ENCODE measurements around the gene SOX5.
"Not testable (repeated sequence)": the region's sequence is repeated elsewhere in the genome, so short reads cannot be mapped to it uniquely, and the experiment has no call there.

Gene SOX5

DNA sequence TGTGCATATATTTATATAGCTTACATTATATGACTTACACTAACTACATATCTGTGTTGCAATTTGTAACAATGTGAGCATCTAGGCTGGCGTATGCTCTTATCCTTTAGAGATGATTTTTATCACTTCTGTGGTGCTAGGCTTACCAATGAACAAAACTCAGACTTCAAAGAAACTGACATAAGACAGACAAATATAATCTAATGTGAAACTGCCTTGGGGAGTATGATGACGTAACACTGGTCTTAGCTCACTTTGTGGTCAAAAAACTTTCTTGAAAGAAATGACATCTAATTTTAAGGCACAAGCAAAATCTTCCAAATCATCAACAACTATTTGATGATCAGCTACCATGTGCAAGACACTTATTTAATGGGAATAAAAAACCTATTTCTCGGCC lies 50.0 kb downstream of the SOX5 start:
- peak; percentile 9 to 31 for DNase-seq

- DNase-seq: no peak
Observed at GRCh38 chr12:23898121-23898520, 51.3 kb downstream of the SOX5 start.

- DNase-seq: no peak
Observed at GRCh38 chr12:23895792-23896218, 53.7 kb downstream of the SOX5 start.

- no peak for DNase-seq
Observed at GRCh38 chr12:23893611-23894010, 55.9 kb downstream of the SOX5 start.

GRCh38 chr12:23891115-23891514 lies 58.4 kb downstream of the SOX5 start:
- no peak for DNase-seq

GRCh38 chr12:23889069-23889440 lies 60.4 kb downstream of the SOX5 start:
- DNase-seq: no peak

DNA sequence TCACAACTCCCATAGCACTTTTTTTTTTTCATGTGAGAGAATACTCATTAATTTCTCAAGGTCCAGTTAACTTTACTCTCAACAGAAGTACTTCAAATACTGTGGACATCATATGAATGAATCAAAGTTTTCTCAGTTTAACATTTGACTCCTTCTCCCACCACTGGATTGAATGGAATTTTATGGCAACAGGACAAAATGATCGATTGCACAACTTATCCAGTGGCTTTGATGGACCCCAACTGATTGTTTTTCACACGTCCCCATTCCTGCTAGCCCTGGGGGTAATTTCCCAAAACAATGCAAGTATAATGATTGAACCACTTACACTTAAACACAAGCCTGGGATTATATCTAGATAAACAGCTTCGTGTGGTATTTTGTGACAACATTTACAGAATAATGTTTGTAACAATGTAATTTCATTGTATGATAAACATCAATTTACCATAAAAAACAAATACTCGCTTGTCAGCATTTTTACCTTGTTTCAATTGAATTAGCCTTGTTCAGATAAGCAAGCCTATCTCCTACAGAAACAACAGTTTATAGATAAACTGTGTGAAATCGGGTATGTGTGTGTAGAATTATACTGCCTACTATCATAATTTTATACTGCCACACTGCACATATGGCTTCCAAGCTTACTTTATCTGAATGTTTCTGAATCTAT lies 60.9 kb downstream of the SOX5 start:
- no peak for DNase-seq

DNA sequence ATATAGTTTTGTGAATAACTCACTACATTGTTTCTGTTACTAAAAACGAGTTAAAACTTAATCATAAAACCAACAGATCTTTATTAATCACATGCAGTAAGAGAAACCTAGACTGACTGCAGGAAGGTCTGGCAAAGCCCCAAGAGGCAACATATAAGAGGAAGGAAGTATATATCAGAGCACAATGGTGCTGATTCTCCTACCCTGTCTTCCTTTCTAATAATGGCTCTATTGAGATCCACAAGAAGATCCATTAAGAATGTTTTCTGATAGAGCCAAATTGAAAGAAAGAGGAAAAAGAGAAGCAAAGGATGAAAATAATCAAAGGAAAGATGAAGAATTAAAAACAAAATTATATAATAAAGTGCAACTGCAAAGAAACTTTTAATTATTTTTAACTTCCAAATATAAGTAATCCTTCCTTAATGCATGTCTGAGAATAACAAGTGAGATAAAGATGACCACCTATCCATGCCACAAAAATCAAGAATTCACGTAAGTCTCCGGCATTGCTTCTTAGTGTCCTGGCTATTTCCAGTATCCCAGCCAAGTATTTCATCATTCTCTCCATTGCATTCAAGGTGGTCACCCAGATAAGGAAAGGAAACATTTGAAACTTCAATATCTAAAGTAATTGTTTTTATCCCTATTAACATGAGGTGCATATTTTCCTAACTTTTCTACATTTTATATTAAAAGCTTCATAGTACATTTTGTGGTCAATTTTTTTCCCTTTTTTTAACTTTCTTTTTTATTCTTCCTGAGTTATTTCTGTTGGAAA lies 62.2 kb downstream of the SOX5 start:
- DNase-seq: peak; percentile 57 to 84

- DNase-seq: no peak
Observed at GRCh38 chr12:23885394-23885793, 64.1 kb downstream of the SOX5 start.

DNA sequence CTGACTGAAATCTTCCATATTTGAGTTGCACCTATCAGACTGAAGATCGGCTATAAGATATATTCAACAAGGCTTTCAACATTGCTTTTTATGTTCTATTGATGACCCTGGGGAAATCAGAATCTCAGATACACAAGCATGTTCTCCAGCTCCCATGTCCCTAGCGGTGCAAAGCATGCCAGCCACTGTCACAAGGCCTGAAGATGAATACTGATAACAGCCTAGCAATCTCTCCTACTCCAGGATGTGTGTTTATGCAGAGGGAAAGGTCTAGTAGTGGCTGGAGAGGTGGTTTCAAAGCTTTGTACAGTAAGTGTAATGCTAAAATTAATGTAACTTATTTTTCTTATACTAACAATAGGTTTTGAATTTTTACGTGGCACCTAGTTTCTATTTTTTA lies 64.6 kb downstream of the SOX5 start:
- DNase-seq: no peak

DNA sequence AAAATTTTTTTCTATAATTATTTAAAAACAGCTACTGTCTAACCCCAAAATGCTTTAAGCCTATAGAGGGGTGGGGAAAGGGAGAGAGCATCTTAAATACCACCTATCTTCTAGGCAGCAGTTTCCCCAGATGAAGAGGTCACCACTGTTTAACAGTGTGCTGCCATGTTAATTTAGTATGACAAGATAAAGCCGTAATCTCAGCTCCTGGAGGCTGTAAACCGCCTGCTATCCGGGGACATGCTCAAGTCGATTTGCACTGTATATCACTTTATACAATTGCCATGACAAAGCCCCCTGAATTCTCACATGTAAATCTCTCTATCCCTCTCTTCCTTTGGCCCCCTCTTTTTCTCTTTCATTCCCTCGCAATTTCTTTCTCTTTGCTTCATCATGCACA lies 68.5 kb downstream of the SOX5 start:
- DNase-seq: no peak

DNA sequence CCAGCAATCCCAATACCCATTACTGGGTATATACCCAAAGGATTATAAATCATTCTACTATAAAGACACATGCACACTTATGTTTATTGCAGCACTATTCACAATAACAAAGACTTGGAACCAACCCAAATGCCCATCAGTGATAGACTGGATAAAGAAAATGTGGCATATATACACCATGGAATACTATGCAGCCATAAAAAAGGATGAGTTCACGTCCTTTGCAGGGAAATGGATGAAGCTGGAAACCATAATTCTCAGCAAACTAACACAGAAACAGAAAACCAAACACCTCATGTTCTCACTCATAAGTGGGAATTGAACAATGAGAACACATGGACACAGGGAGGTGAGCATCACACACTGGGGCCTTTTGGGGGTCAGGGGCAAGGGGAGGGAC lies 72.9 kb downstream of the SOX5 start:
- DNase-seq: not testable (repeated sequence)

- DNase-seq: no peak
Observed at GRCh38 chr12:23867794-23868193, 81.7 kb downstream of the SOX5 start.

- no peak for DNase-seq
Observed at GRCh38 chr12:23862701-23863100, 86.8 kb downstream of the SOX5 start.

DNA sequence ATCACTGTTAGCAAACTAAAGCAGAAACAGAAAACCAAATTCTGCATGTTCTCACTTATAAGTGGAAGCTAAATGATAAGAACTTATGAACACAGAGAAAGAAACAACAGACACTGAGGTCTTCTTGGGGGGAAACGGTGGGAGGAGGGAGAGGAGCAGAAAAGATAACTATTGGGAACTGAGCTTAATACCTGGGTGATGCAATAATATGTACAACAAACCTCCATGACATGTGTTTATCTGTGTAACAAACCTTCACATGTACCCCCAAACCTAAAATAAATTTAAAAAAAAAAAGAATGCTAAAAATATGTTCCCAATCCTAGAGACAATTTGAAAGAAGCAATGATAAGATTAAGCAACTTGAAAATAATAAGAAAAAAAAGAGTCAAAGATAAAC lies 89.5 kb downstream of the SOX5 start:
- no peak for DNase-seq

DNA sequence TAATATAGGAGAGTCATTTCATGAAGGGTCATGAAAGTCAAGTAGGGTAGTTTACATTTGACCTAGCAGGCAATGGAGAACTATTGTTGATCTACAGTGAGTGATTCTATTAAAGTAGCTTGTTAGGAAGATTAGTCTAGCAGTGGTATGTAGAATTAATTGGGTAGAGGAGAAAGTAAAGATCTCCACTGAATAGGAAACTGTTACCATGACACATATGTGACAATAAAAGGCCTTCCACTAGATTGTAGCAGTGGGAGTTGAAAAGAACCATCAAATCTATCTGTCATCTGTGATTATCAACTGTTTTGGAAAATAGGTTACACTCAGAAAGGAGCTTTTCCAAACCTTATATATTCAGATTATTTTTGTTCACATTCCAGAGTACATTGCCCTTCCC lies 92.3 kb downstream of the SOX5 start:
- no peak for DNase-seq

DNA sequence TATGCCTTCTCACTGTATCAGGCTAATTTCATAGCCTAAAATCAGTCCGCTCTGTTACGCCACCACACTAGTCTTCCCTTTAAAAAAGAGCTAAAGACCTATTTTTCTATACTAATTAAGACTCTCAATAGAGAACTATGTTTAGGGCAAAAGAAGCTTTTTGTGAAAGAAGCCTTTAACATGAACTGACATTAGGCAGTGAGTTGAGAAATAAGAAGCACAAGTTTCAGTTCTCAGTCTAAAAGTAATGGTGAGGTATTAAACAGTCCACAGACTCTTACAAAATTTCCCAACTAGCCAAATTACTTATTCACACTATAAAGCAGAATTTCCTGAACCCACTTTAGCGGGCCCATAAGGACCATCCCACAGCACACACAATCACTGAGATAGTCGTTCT lies 93.7 kb downstream of the SOX5 start:
- DNase-seq: no peak

GRCh38 chr12:23854598-23854997 lies 94.9 kb downstream of the SOX5 start:
- no peak for DNase-seq

- DNase-seq: no peak
Observed at GRCh38 chr12:23853640-23854039, 95.8 kb downstream of the SOX5 start.

DNA sequence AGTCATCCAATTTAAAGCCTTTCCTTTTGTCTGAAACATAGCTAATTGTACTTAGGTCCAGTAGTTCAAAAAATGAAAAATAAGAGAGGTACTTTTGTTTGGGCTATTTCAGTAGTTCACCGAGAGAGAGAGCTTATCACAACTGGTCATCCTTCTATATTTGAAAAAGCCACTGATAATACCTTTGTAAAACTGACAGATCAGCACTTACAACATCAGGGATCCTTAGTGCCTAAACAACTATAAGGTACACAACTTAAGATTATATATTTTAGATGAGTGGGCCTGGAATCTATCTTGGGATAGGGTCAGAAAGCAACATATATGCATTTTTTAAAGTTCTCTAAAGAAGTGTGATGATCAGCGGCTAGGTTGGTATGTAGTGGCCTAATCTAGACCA lies 97.9 kb downstream of the SOX5 start:
- DNase-seq: no peak

DNA sequence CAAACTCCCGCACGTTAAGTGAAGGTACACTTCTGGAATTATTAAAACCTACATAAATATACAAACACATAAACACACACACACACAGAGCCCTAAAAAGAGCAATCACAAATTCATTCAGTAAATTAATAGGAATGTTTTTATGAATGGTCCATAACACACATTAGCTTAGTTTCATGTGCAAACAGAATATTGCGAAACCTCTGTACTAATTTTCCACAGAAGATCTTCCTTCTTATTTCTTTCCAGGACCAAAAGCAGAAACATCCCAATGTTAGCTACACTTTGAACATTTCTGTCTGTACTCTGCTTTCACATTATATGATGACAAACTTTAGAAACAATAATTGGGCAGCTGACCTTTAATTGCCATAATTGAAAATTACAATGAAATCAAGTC lies 101.6 kb downstream of the SOX5 start:
- no peak for DNase-seq

DNA sequence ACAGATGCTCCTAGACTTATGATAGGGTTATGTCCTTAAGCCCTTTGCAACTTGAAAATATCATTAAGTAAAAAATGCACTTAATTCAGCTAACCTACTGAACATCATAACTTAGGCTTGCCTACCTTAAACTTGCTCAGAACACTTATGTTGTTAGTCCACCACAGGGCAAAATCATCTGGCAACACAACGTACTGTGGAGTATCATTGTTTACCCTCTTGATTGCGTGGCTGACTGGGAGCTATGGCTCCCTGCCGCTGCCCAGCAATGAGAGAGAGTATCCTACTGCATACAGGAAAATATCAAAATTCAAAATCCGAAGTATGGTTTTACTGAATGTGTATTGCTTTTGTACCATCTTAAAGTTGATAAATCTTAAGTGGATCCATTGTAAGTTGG lies 105.5 kb downstream of the SOX5 start:
- DNase-seq: no peak

GRCh38 chr12:23834076-23834475 lies 115.4 kb downstream of the SOX5 start:
- DNase-seq: no peak

DNA sequence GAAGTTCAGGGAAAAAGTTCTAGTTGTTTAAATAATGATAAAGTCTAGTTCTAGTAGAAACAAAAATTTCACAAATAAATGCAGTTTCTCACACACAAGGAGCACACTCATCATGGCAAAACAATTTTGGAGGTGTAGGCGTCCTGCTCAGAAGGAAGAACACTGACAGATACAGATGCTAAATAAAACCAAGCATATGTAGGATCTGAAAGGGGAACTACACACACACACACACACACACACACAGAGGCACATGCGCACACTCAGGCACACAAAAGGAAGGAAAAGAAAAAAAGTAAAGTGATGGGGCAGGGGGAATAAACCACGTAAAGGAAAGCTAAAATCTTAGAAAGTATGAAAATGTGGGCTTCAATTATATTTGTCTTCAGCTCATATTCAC lies 117.7 kb downstream of the SOX5 start:
- peak; percentile 16 to 41 for DNase-seq

DNA sequence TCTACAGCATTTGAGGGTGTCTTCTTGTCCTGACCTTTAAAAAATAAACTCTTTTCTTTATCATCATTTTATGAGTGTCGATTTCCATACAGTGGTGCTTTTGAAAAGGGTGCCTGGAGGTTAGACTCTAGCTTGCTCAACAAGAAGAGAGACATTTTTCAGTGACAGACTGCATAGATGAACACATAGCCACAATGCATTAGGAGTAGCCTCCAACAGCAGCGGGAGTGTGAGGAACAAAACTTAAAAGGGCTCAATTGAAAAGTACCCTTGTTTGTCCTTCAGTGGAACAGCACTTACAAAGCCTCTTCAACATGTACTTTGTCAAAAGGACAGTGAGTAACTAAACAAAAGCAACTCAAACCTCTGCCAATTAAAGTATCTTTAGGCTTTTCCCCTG lies 119.3 kb downstream of the SOX5 start:
- DNase-seq: no peak
